Choroid plexus epithelial cell (primary cell): ENCODE data around the gene IL36B.

Source experiments
- DNase-seq: peaks from one replicate; pipeline ENCODE4 v3.0.0-alpha.2; 2010; ENCODE audit warnings: low read depth
- H3K4me3 ChIP-seq: 2 replicates; pipeline ENCODE4 v1.5.1; 2011; ENCODE audit warnings: low read depth, mild to moderate bottlenecking, control low read depth, low read length, moderate library complexity
- CTCF ChIP-seq: conservative IDR thresholded peaks from 2 replicates; pipeline ENCODE4 v1.5.1; 2011; ENCODE audit warnings: low read depth, mild to moderate bottlenecking, control low read depth, inconsistent platforms, low read length, moderate library complexity

Gene IL36B

GRCh38 chr2:113011108-113011507 is 41.6 kb downstream of the IL36B start:
- TF ChIP-seq CTCF: no peak
- no peak overlapping the region for H3K4me3 ChIP-seq
- no peak for DNase-seq

GRCh38 chr2:113010088-113010487 is 42.6 kb downstream of the IL36B start:
- TF ChIP-seq CTCF: no peak
- no peak for DNase-seq
- H3K4me3 ChIP-seq: no peak overlapping the region

- DNase-seq: no peak
- H3K4me3 ChIP-seq: no peak overlapping the region
- TF ChIP-seq CTCF: no peak
Observed at GRCh38 chr2:113009622-113010021, 43.0 kb downstream of the IL36B start.

GRCh38 chr2:113007250-113007649 is 45.4 kb downstream of the IL36B start:
- TF ChIP-seq CTCF: no peak
- DNase-seq: no peak
- H3K4me3 ChIP-seq: no peak overlapping the region

GRCh38 chr2:113005030-113005509 is 47.6 kb downstream of the IL36B start, which contains the start of gene IL36A:
Gene IL36A, plus strand, starts transcription at chr2:113005459. Its CDS starts 413 bp downstream, at chr2:113005872.
- H3K4me3 ChIP-seq: no peak within 1 kb of the TSS
- no peak for DNase-seq
- no peak for TF ChIP-seq CTCF

- no peak for TF ChIP-seq CTCF
- no peak for DNase-seq
- H3K4me3 ChIP-seq: no peak overlapping the region
Observed at GRCh38 chr2:113002677-113003076, 50.0 kb downstream of the IL36B start.

GRCh38 chr2:113000436-113000835 is 52.2 kb downstream of the IL36B start:
- no peak for TF ChIP-seq CTCF
- no peak overlapping the region for H3K4me3 ChIP-seq
- no peak for DNase-seq
